Left ventricle myocardium inferior (tissue), 1 donor: ENCODE measurements around the gene PLEKHA7. TPM values are rescaled to one million over a fixed set of nuclear protein-coding genes. Genes with fewer than 3 reads are reported as not detected.
A peak's percentile ranks its signal among the peaks of the same experiment; 100 is the strongest.

Experiments used
- DNase-seq: peaks from one replicate; pipeline ENCODE4 v3.0.0-alpha.2; 2020
- H3K27ac ChIP-seq: fragments of 200-600 bp; replicated peaks from 2 replicates; pipeline ENCODE4 v1.8.0; 2021
- H3K27me3 ChIP-seq: fragments of 200-600 bp; 2 replicates; pipeline ENCODE4 v1.8.0; 2021; ENCODE audit warnings: low read depth
- H3K36me3 ChIP-seq: fragments of 200-600 bp; 2 replicates; pipeline ENCODE4 v1.8.0; 2021
- H3K4me1 ChIP-seq: fragments of 200-600 bp; 2 replicates; pipeline ENCODE4 v1.8.0; 2021
- H3K4me3 ChIP-seq: fragments of 200-600 bp; 2 replicates; pipeline ENCODE4 v1.8.0; 2021; ENCODE audit warnings: mild to moderate bottlenecking, moderate library complexity
- H3K9me3 ChIP-seq: fragments of 200-600 bp; replicated peaks from 2 replicates; pipeline ENCODE4 v1.8.0; 2021
- intact Hi-C: fragments of 100-400 bp; cut with micrococcal nuclease; formaldehyde crosslinking; loops from one replicate; pipeline ENCODE4 v1.11.0; 2022
- total RNA-seq: library from RNA; stranded (reverse); fragmentation: NEBNext Ultra II Directional; extraction: Animal tissue kit (Norgen Biotek cat#: 25700); gene quantifications from one replicate; pipeline ENCODE4 v1.2.1, GENCODE V29; 2021
- TF ChIP-seq, protein P1 (sequence below): fragments of 200-600 bp; IDR thresholded peaks from 2 replicates; pipeline ENCODE4 v1.8.0; 2021; ENCODE audit warnings: antibody characterized with exemption, mild to moderate bottlenecking, borderline replicate concordance
- donor health status: DM: no; HTN: yes; CAD: no; lungs with severe emphysema.

PLEKHA7 gene
- total RNA-seq, 1 donor from 2014 or later = 33.2 TPM

DNA sequence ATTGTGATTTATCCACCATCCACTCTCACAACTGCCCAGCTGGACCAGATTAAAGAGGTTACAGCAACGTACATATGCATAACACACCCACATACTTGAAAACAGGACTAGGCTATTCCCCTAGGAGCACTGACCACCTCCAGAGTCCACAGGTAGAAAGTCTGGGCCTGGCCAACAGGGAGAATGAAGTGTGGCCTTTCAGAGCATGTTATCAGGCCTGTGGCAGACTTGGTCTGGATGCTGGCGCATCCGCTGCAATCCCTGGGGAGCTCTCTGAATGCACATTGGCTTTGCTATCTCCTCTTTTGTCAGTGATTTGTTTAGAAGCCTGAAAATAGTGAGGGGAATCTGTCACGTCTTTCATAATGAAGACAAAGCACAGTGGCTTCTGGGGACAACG is 189.1 kb downstream of the PLEKHA7 start:
- no peak overlapping the region for H3K27ac ChIP-seq
- H3K4me1 ChIP-seq = peaks cover 27% of the 10 kb centered on the region
- TF ChIP-seq, protein P1, sequence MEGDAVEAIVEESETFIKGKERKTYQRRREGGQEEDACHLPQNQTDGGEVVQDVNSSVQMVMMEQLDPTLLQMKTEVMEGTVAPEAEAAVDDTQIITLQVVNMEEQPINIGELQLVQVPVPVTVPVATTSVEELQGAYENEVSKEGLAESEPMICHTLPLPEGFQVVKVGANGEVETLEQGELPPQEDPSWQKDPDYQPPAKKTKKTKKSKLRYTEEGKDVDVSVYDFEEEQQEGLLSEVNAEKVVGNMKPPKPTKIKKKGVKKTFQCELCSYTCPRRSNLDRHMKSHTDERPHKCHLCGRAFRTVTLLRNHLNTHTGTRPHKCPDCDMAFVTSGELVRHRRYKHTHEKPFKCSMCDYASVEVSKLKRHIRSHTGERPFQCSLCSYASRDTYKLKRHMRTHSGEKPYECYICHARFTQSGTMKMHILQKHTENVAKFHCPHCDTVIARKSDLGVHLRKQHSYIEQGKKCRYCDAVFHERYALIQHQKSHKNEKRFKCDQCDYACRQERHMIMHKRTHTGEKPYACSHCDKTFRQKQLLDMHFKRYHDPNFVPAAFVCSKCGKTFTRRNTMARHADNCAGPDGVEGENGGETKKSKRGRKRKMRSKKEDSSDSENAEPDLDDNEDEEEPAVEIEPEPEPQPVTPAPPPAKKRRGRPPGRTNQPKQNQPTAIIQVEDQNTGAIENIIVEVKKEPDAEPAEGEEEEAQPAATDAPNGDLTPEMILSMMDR = no peak
- intact Hi-C loops = no loop called here
- H3K9me3 ChIP-seq = no peaks in the 10 kb centered on the region
- H3K36me3 ChIP-seq = peaks cover 3% of the 10 kb centered on the region
- no peak for DNase-seq
- H3K4me3 ChIP-seq = no peak overlapping the region
- no peaks in the 10 kb centered on the region for H3K27me3 ChIP-seq

DNA sequence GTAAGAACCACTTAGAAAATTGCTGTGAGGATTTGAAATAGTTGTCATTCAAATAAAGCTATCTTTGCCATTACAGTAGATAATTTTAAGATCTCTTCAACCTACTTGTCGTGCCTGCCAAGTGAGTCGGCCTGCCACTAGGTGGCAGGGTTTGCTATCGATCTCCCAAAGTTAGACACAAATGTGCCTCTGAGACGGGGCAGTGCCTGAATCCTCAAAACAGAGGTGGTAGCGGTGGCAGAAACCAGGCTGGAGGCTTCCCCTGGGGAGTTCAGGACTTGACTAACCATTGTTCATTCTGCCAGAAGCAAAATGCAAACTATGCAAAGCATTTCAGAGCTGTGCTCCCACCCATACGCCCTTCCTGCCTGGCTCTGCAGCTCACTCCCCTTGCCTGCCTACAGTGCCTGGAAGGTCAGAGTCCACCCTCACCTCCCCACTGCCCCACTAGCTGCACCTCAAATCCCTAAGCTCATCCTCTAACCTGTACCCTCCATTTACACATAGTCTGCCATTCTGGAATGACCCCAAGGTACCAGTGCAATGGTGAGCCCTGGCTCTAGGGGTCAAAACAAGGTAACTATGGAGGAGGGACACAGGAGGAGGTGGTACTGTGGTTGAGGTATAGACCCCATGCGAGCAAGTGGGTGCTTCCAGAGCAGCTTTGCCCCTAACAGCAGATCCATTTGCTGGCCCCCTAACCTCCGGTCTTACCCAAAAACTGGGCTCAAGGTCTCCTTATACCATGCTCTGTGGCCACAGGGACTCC is 193.7 kb downstream of the PLEKHA7 start:
- peaks cover 17% of the 10 kb centered on the region for H3K36me3 ChIP-seq
- peak; percentile 79 for DNase-seq
- intact Hi-C loops = no loop called here
- peak overlapping the region; percentile 80 for H3K27ac ChIP-seq
- H3K9me3 ChIP-seq = no peaks in the 10 kb centered on the region
- H3K27me3 ChIP-seq = no peaks in the 10 kb centered on the region
- TF ChIP-seq, protein P1 = peak; percentile 87
- peaks cover 64% of the 10 kb centered on the region for H3K4me1 ChIP-seq
- no peak overlapping the region for H3K4me3 ChIP-seq

DNA sequence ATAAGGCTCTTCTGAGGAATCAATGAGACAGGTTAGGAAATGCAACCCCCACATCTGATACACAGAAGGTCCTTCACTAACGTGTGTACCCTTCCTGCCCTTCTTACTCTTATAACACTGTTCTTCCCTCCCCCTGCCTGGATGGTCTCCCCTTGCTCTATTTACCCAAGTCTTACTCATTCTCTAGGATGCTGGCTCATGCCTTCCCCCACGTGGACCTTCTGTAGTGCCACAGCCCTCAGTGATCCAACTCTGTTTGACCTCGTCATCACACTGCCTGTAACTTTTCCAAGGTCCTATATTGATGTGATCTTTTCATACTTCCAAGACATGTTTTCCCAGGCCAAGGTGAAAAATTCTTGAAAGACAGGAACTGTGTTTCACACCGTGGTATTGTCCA is 195.9 kb downstream of the PLEKHA7 start:
- Histone ChIP-seq H3K27ac (no peak overlapping the region), H3K27me3 (no peaks in the 10 kb centered on the region), H3K36me3 (peaks cover 14% of the 10 kb centered on the region), H3K4me1 (peaks cover 84% of the 10 kb centered on the region), H3K9me3 (no peaks in the 10 kb centered on the region), H3K4me3 (no peak overlapping the region)
- TF ChIP-seq, protein P1 = no peak
- DNase-seq = no peak
- intact Hi-C loops = no loop called here

DNA sequence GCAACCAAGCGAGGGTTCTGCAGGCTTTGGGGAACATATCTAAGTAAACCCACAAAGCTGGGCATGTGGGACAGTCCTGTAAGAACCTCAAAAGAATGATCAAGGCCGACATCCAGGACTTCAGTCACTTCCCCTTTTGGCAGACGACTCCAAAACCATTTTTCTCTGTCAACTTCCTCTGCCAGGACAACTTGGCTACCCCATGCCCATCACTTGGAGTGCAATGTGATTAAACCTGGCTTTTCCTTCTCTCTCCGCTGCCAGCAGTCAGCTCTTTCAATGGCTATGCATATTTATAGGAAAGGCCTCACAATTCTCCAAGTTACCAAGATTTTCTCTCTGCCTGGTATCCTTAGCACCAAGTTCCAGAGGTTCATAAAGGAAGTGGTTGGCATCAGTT is 196.9 kb downstream of the PLEKHA7 start:
- Histone ChIP-seq H3K9me3 (no peaks in the 10 kb centered on the region), H3K27ac (peak overlapping the region; percentile 13), H3K4me3 (no peak overlapping the region), H3K27me3 (no peaks in the 10 kb centered on the region), H3K4me1 (peaks cover 89% of the 10 kb centered on the region), H3K36me3 (peaks cover 14% of the 10 kb centered on the region)
- TF ChIP-seq, protein P1 = no peak
- intact Hi-C loops = no loop called here
- no peak for DNase-seq

DNA sequence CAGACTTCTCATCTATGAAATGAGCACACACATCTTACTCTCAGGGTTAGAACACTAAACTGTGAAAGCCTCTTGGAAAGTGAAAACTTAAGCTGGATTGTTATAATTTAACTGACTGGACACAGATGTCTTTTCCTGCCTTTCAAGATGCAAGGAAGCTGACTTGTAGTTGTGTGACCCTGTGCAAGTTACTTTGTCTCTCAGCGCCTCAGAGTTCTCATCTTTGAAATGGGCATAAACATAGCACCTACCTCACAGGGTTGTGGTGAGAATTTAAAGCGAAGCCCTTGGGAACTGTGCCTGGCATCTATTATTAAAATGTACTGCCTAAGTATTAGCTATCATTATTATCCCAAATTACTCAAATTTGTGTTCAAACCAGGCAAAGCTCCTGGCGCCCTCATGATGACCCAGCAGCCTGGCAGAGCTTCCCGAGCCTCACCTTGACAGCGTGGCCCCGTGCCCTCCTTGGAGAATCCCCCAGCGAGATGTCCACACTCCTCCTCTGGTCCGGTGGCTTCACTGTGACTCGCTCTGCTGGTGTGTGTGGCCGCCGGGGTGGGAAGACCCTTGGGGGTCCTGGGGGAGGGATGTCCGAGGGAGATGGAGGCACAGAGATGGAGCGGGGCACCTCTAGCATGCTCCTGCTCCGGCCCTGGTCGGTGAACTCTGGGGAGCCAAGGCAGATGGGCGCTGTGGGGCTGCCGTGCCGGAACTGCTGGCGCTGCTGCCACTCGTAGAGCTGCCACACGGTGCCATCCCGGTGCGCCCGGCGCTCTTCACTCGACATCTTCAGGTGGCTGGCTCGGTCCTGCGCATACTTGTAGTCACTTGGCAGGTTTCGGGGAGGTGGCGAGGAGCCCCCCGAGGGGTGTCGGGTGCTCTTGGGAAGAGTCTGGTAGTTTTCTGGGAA is 197.6 kb downstream of the PLEKHA7 start:
- Histone ChIP-seq H3K4me3 (no peak overlapping the region), H3K27me3 (no peaks in the 10 kb centered on the region), H3K4me1 (peaks cover 89% of the 10 kb centered on the region), H3K9me3 (no peaks in the 10 kb centered on the region), H3K27ac (no peak overlapping the region), H3K36me3 (peaks cover 14% of the 10 kb centered on the region)
- no peak for DNase-seq
- TF ChIP-seq, protein P1 = no peak
- intact Hi-C loops = no loop called here
